Measurements from ENCODE around the gene CCDC154.
"Not testable (repeated sequence)": the region's sequence is repeated elsewhere in the genome, so short reads cannot be mapped to it uniquely, and the experiment has no call there.

GRCh38 chr16:1439699-1440074, 4.7 kb downstream of the CCDC154 start:
- not testable (repeated sequence) for TF ChIP-seq CTCF (IDR thresholded peaks at IDR 0.05 in 2 of 3, conservative IDR thresholded peaks at IDR 0.05 in 1 of 3; ENCODE audit: control insufficient read depth in 2 of 3, extremely low read depth in 1 of 3, insufficient read depth in 1 of 3, low read depth in 3 of 3, low read length in 3 of 3); HDAC2 (IDR thresholded peaks at IDR 0.05); PAX5 (IDR thresholded peaks at IDR 0.05; ENCODE audit: borderline replicate concordance, low read depth, low read length); TAF1 (IDR thresholded peaks at IDR 0.05; ENCODE audit: borderline replicate concordance, low read depth, low read length); PAX8 (IDR thresholded peaks at IDR 0.05); POLR2A (IDR thresholded peaks at IDR 0.05; ENCODE audit: low read depth, low read length); ATF2 (IDR thresholded peaks at IDR 0.05; ENCODE audit: low read length)

Data from GM12878 (cell line).